Activated gamma-delta T cell treated with anti-CD3 and anti-CD28 coated beads, Interleukin-2, amount 50 U/mL, for 16 hours (primary cell): ENCODE data around the gene ABHD16B.
"Not testable (repeated sequence)": the region's sequence is repeated elsewhere in the genome, so short reads cannot be mapped to it uniquely, and the experiment has no call there.

Experiments
- DNase-seq: peaks from one replicate; pipeline ENCODE4 v3.0.0-alpha.2; 2020; ENCODE audit warnings: low read depth

The ABHD16B gene

DNA sequence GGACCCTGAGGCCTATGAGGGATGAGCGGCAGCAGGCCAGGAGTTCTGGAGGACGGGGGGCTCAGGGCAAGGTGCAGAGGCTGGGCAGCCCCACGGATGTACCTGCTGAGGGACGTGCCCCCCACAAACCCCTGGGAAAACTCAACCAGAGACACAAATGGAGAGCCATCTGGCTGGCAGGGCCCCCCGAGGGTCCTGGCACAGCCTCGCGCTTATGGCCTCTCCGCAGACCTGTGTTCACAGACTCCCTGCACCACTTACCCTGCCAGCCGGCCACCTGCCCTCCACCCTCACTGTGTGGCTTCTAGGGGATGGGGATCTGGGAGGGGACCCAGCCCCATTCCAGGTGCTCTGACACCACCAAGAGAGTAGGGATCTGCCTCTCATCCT, 26.8 kb upstream of the ABHD16B start:
- no peak for DNase-seq

DNA sequence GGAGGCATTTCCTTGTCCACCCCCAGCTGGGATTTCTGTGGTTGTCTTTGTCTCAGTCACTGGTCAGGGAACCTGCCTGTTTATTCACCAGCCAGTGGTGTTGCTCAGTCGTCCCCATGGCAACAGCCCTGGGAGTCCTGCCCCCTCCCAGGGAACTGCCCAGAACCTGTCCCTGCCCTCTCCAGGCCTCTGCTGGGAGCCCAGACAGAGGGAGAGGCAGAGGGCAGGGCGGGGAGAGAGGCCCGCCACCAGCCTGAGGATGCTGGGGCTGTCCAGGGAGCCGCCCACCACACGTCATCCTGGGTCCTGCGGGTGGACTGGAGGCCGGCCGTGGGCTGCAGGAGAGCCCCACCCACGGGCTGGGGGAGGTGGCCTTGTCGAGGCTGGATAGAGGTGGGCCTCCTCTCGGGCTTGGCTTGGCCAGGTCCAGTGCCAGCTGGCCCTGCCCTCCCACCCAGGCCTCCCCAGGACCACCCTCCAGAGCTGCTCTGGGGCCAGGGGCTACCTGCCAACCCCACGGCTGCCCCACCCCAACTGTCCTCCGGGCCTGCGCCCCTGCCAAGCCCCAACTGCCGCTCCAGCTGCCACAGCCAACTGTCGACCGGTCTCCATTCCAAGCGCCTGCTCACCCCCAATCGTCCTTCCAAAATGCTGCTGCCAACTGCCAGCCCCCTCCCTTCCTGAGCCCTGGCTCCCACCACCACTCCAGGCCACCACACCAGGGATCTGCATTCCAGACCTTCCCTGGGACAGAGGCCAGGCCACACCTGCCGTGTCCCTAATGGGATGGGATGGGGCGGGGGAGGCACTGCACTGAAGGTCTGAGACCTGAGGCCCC, 26.1 kb upstream of the ABHD16B start:
- no peak for DNase-seq

DNA sequence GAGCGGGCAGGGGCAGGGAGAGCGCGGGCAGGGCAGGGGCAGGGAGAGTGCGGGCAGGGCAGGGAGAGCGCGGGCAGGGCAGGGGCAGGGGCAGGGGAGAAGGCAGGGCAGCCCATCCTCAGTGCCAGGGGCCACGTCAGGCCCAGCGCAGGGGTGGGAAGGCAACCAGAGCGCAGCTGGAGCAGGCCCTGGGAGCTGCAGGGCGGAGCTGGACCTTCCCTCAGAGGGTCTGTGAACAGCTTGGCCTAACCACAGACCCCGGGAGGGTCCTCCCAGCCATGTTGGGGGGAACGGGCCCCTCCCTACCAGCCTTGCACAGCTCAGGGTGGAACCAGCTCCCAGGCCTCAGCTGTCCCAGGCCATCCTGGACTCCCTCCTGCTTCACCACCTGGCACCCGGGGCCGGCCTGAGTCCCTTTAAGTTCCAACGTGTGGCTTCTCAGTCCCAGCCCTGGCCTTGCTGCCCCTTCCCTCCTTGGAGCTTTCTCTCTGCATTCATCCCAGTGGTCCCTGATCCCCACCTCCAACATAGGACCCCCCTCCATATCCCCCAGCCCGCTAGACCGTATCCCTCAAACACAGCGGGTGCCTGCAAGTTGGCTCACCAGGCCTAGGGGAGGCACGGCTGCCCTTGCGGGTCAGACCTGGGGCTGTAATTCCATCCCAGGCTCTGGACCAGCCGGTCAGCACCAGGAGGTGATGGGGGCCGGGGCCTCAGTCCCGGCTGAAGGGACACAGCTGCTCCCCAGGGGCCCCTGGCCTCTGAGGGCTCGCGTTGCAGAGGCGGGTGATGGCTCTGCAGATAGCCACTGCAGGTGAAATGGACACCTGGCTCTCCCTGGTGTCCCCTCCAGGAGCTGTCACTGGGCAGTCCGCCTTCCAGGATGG, 24.6 kb upstream of the ABHD16B start:
- DNase-seq, result no peak

DNA sequence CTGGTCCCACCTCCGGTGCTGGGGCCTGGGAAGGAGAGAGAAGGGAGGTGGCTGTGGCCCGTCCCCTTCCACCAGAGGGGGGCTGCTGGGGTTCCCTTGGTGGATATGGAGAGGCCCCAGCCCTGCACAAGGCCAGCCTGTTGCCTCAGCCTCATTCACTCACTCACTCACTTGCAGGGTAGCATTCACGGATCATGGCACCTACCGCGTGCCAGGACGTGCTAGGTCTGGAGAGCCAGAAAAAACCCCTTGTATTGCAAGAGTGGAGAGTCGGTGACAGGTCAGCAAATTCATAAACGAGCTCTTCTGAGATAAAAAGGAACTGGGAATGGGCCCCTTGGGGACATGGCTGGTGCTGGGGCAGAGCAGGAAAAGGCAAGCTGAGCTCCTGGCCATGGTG, 23.8 kb upstream of the ABHD16B start:
- no peak for DNase-seq

DNA sequence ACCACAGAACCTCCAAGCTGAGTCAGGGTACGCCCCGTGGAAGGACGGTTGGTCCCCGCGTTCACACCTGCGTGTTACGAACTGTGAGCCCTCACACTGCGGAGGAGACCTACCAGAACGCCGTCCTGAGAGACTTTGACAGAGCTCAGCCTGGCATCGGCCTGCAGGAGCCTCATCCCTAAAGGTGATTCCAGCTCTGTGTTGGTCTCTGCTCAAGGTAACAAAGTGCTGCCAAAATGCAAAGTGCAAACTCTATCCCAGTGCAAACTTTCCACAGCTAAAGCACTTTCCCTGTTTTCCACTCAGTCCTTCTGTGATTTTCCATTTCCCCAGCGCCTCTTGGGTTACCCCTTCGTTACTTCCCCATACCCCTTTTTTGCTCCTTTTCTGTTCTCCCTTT, 21.7 kb upstream of the ABHD16B start:
- DNase-seq, result no peak

DNA sequence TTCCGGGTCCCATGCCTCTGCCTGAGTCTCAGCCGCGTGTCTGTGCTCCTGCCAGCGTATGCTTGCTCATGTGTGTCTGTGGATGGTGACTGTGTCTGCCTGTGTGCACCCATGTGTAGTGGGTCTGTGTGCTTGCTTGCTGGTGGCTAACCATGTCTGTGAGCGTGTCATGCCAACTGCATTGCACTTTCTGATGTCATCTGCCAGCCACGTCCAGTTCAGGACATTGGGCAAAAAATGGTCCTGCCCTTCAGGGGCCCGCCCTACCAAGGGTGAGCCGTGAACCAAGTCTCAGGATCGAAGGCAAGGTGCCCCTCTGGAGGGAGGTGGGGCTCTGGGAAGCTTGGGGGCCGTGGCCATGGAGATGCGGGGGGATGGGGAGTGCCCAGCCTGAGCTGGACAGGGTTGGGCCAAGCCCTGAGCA, 20.9 kb upstream of the ABHD16B start:
- no peak for DNase-seq

DNA sequence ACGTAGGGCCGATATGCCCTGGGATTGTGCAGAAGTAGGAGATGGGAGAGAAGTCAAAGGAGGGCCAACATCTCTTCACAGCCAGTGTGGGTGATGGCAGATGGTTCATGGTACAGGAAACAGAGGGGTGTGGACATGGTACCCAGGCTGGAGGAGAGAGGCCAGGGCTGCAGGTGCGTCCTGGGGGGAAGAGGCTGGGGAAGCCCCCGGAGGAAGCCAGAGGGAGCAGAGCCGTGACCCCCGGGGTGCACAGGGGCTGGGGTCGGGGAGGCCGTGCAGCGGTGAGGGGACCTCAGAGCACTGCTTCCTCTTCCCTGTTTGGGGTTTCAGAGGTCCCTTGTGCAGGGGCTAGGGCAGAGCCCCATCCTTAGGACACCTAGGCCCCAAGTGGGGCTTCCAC, 19.0 kb upstream of the ABHD16B start:
- DNase-seq, result no peak

DNA sequence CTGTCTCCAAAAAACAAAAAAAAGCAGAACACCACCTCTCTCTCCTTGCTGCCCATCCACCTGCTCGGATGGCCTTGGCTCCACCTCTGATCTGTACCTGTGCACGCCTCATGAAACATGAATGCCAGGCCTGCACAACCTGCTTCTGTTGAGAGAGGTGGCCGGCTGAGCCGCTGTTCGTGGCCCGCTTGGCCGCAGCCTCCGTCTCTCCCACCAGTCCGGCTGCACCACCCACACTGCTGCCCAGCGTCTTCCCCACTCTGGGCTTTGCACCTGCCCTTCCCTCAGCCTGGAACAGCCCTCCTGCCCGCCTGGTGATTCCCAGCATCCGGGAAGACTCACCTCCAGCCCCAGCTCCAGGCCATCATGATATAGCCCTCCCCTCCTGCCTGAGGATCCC, 18.1 kb upstream of the ABHD16B start:
- no peak for DNase-seq

DNA sequence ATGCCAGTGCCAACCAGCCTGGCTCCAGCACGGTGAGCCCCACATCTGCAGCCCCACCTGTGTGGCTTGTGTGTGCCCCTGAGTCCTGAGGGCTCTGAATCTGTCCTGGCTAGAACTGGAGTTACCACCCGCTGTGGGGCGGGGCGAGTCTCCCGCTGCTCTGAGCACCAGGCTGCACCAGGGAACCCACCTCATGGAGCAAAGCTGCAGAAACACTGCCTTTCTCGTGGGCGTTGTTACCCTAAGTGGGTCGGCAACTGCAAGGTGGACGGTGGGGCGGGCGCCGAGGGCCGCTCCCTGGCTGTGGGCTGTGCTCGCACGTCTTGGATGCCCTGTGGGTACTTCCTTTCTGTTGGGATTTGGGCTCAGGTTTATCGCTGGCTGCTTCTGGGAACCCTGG, 17.5 kb upstream of the ABHD16B start:
- no peak for DNase-seq

DNA sequence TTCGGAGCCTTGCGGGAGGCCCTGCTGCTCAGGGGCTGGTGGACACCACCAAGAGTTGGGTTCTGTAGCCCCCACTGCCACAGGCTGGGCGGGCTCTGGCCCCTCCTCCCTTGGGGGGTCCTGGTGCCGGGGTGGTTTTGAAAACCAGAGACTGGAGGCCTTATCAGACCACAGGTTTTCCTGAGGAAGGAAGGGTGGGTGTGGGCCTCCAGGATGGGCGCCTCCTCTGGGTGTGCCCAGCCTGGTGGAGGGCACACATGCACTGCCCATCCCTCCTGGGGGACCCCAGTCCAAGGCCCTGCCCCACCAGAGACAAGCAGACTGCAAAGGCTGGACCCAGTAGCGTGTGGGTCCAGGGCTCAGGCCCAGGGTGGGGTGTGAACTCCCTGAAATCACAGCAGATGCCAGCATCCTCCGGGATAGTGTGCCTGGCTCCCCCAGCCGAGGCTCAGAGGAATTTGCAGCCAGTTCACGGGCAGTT, 16.7 kb upstream of the ABHD16B start:
- no peak for DNase-seq

DNA sequence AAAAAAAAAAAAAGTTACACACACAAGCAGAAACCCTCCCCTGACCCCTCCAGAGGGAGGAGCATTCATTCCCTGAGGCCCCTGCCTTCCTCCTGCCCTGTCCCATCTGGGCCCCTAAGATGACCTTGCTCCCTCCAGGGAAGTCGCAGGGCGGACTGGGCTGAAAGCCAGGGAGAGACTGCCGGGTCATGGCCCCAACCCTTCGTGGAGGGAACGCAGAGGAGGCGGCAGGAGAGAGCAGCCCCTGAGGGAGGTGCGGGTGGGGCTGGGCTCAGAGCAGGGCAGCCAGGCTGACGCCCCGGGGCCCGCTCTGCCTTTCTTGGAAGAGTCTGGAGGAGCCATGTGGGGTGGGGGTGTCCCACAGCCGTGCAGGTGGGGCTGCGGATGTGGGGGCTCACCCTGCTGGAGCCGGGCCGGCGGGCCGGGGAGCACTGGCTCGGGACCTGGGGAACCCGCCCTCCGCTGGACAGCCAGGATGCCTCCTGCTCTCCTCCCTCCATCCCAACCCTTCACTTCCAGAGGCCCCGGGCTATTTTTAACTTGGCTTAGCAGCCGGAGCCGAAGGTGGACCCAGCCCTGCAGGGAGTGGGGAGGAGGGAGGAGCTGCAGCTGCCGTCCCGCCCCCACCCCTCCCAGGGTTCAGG, 15.0 kb upstream of the ABHD16B start:
- no peak for DNase-seq

DNA sequence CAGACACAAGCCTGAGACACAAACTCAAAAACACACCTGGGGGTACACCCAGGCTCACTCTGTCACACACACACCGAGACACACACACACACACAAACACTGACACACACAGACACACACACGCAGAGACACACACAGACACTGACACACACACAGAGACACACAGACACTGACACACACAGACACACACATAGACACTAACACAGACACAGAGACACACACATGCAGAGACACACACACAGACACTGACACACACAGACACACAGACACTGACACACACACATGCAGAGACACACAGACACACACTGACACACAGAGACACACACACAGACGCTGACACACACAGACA, 14.4 kb upstream of the ABHD16B start:
- DNase-seq, result no peak

DNA sequence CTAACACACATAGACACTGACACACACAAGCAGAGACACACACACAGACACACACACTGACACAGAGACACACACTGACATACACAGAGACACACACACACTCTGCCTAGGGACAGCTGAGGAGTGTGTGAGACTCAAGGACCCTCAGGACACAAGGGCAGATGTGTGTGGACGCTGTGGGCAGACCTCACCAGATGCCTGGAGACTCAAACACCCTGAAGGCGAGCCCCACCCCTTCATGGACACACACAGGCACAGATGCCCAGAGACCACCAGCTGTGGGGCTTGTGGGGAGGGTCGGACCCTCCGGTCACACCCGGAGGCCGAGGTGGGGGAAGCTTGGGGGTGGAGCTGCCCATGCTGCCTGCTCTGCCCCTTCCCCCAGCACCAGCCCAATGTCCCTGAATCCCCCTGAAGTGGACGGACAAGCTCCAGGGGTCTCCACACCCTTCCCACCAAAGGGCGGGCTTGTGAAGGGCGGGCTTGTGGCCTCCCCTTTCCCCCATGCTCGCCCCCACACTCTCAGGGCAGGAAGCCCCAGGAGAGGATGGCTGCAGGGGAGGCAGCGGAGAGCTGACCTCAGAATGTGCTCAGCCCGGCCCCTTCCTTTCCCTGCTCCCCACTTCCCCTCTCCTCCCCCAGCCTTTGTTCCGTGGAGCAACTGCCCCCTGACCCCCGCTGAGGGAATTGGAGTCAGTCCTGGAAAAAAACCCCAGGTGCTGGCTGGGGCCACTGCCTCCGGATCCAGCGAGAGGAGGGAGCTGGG, 13.9 kb upstream of the ABHD16B start:
- DNase-seq, result no peak

DNA sequence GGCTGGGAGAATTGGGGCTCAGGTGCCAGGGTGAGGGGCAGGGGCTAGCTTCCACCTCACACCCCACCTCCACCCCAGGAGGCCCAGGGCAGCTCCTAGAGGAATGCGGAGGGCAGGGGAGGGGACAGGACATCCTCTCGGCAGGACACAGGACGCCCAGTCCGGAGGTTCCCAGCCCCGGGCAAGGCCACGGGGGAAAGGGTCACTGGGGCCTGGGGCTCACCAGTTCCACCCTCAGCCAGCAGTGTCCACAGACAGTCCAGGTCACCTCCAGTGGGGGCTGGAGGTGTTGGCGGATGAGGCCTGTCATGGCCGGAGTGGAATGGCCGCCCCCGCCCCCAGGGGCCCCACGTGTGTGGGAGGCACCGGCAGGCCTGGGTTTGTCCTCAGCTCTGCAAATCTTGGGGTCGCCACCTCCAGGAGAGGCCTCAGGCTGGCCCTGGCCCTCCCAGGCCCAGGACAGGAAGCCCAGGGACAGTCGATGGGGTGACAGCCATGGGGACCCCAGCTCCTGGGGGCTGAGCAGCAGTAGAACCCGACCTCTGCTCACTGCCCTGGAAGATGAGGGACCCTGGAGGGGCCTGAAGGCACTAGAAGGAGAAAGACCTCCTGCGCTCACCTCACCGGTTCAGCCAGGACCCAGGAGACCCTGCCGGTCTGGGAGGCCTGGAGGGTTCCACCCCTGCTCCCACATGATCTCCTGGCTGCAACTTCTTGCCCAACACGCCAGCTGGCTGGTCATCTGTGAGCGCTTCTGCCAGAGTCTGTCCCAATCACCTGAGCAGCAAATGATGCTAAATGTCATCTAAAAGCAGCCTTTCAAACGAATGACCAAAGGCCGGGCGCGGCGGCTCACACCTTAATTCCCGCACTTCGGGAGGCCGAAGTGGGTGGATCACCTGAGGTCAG, 13.0 kb upstream of the ABHD16B start:
- no peak for DNase-seq

DNA sequence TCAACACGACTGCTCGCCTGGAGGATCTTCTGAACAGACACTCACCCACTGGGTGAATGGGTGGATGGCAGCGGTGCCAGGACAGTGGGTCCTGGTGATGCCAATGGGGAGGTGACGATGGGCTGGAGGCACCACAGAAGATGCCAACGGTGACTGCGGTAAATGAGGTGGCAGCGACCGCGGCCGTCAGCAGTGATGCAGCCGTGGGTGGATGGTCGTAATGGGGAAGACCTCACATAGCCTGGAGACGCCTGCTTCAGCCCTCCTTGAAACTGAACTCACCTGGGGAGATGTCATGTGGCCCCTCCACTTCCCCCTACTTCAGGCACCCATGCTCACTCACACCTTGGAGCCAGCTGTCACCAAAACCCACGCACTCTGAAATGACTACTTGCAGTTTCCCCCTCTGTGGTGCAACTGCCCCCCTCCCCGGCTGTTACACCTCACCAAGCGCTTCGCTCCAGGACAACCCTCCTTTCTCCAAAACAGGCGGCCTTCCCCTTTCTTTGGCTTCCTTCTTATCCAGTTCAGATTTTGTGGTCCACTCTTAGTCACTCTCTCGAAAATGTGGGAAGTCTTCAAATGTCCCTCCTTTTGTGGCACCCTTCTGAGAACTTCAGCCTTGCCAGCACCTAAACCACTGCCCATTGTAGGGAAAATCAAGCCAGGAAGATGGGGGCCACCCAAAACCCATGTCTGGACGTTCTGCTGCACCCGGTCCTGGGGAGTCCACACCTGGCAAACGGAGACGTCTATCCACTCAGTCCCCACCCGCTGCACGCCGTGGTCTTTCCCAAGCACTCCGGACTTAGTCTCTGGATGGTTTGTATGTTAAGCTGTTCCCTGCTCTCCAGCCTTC, 10.4 kb upstream of the ABHD16B start:
- DNase-seq, result no peak

DNA sequence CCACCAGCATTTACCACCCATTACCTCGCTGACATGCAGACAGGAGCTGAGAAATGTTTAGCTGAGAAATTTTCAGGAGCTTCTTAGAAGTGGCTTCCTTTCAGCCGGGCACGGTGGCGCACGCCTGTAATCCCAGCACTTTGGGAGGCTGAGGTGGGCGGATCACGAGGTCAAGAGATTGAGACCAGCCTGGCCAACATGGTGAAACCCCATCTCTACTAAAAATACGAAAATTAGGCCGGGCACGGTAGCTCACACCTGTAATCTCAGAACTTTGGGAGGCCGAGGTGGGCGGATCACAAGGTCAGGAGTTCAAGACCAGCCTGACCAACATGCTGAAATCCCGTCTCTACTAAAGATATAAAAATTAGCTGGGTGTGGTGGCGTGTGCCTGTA, 9.8 kb upstream of the ABHD16B start:
- DNase-seq, result not testable (repeated sequence)

DNA sequence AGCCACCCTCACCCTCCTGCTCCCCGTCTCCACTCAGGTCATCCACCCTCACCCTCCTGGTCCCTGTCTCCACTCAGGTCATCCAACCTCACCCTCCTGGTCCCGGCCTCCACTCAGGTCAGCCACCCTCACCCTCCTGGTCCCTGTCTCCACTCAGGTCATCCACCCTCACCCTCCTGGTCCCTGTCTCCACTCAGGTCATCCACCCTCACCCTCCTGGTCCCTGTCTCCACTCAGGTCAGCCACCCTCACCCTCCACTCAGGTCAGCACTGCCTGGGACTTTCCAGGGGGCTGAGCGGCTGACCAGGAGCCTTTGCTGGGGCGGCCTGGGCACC, 7.6 kb upstream of the ABHD16B start:
- not testable (repeated sequence) for DNase-seq

DNA sequence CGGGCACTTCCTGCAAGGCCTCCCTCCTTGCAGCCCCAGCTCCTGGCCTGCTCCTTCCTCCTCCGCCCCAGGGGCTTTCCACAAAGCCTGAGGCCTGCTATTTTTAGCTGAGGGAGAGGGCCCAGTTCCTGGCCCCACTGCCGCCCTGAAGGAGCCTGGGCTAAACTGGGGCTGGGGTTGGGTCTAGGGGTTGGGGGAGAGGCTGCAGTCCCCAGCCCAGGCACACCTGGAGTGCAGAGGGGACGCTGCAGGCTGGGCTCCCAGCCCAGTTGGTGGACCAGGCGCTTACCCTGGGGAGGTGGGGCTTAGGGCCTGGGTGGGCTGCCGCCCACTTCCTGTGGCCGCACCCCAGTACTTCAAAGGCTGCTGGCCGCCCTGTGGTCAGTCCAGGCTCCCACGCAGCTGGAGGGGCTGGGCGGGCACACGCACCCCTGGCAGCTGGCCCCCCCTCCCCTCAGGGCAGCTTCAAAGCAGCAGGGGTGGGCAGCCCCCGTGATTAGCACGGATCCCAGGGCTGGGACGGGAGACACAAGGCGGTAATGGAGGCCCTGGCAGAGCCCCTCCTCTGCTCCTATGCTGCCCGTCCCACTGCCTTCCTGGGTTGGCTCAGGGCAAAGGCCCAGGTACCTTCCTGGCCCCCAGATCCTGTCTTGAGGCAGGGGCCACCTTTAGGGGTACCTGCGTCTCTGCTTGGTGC, 7.1 kb upstream of the ABHD16B start:
- no peak for DNase-seq

DNA sequence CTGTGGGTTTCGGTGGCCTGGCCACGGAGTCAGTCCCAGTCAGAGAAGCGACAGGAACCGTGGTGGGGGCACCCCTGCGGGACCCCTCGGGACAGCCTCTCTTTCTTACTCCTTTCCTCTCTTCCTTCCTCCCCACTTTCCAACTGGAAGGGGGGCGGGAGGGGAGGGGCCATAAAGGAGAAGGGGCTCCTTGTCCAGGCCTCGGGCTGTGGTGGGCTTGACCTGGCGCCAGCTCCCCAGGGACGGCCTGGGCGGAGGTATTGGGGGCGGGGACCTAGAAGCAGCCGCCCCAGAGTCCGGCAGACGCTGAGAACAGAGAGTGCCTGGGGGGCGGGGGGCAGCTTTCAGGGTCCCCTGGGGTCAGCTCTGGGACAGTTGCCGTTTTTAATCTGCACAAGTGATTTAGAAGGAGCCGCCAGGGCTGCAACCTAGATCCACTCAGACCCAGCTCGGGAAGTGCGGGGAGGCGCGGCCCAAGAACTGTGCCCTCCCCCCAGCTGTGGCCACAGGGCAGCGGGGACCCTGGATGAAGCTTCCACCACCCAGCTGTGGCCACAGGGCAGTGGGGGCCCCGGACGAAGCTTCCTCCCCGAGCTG, 6.4 kb upstream of the ABHD16B start:
- DNase-seq, result no peak
